ENCODE results near the gene TMEM50A.
"Not testable (repeated sequence)": the region's sequence is repeated elsewhere in the genome, so short reads cannot be mapped to it uniquely, and the experiment has no call there.

The TMEM50A gene

GRCh38 chr1:25337483-25338187, 499 bp upstream of the TMEM50A start:
- FAIRE-seq = not testable (repeated sequence)

GRCh38 chr1:25338986-25339385, 852 bp downstream of the TMEM50A start:
- no peak for FAIRE-seq

- no peak for FAIRE-seq
These were observed 3.6 kb downstream of the TMEM50A start for GRCh38 chr1:25341746-25342145.

- no peak for FAIRE-seq
These were observed 4.7 kb downstream of the TMEM50A start for GRCh38 chr1:25342846-25343245.

- FAIRE-seq = no peak
These were observed 5.7 kb downstream of the TMEM50A start for GRCh38 chr1:25343872-25344271.

GRCh38 chr1:25347556-25347955, 9.4 kb downstream of the TMEM50A start:
- no peak for FAIRE-seq

- FAIRE-seq = no peak
These were observed 11.5 kb downstream of the TMEM50A start for GRCh38 chr1:25349606-25350005.

- no peak for FAIRE-seq
These were observed 17.8 kb downstream of the TMEM50A start for GRCh38 chr1:25355841-25356395.

- FAIRE-seq = no peak
These were observed 18.3 kb downstream of the TMEM50A start for GRCh38 chr1:25356441-25356840.

- no peak for FAIRE-seq
These were observed 18.7 kb downstream of the TMEM50A start for GRCh38 chr1:25356848-25357247.

- FAIRE-seq = no peak
These were observed 22.8 kb downstream of the TMEM50A start for GRCh38 chr1:25360596-25361581.

GRCh38 chr1:25361901-25362300, 23.8 kb downstream of the TMEM50A start:
- no peak for FAIRE-seq

- FAIRE-seq = not testable (repeated sequence)
These were observed 24.8 kb downstream of the TMEM50A start for GRCh38 chr1:25362634-25363559.

- FAIRE-seq = no peak
These were observed 31.1 kb downstream of the TMEM50A start for GRCh38 chr1:25369241-25369640.

GRCh38 chr1:25369691-25370271, 31.6 kb downstream of the TMEM50A start:
- not testable (repeated sequence) for FAIRE-seq

GRCh38 chr1:25371757-25372156, 33.6 kb downstream of the TMEM50A start:
- FAIRE-seq = not testable (repeated sequence)

- FAIRE-seq = not testable (repeated sequence)
These were observed 40.2 kb downstream of the TMEM50A start for GRCh38 chr1:25378367-25378766.

- FAIRE-seq = not testable (repeated sequence)
These were observed 44.4 kb downstream of the TMEM50A start for GRCh38 chr1:25382543-25382942.

- not testable (repeated sequence) for FAIRE-seq
These were observed 45.0 kb downstream of the TMEM50A start for GRCh38 chr1:25383090-25383489.

GRCh38 chr1:25383875-25384274, 45.7 kb downstream of the TMEM50A start:
- not testable (repeated sequence) for FAIRE-seq

- FAIRE-seq = not testable (repeated sequence)
These were observed 49.0 kb downstream of the TMEM50A start for GRCh38 chr1:25387096-25387495.

- not testable (repeated sequence) for FAIRE-seq
These were observed 50.6 kb downstream of the TMEM50A start for GRCh38 chr1:25388691-25389090.
